ENCODE measurements around the gene ASPRV1. TPM values are rescaled to one million over a fixed set of nuclear protein-coding genes. Genes with fewer than 3 reads are reported as not detected.

The ASPRV1 gene
- total RNA-seq, 2 donors from 2014 or later = 0.84 to 0.91 TPM

DNA sequence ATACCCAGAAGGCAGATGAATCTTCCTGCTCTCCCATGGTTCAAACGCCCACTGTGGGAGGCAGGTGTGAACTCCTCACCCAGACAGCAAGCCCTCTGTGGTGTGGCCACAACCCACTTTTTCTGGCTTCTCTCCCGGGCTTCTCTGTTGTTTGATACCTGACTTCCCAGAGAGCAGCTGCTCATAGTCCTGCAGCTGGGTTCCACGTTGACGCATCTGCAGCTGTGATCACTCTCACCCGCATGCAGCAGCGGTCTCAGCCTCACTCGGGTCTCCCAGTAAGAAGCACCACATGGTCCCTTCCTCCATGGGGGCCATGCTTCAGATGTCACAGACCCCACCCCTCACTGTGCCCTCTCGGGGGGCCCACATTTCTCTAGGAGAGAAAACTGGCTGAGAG, 3.5 kb downstream of the ASPRV1 start:
- TF ChIP-seq, protein P1, sequence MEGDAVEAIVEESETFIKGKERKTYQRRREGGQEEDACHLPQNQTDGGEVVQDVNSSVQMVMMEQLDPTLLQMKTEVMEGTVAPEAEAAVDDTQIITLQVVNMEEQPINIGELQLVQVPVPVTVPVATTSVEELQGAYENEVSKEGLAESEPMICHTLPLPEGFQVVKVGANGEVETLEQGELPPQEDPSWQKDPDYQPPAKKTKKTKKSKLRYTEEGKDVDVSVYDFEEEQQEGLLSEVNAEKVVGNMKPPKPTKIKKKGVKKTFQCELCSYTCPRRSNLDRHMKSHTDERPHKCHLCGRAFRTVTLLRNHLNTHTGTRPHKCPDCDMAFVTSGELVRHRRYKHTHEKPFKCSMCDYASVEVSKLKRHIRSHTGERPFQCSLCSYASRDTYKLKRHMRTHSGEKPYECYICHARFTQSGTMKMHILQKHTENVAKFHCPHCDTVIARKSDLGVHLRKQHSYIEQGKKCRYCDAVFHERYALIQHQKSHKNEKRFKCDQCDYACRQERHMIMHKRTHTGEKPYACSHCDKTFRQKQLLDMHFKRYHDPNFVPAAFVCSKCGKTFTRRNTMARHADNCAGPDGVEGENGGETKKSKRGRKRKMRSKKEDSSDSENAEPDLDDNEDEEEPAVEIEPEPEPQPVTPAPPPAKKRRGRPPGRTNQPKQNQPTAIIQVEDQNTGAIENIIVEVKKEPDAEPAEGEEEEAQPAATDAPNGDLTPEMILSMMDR (conservative IDR thresholded peaks at IDR 0.05) = no peak

DNA sequence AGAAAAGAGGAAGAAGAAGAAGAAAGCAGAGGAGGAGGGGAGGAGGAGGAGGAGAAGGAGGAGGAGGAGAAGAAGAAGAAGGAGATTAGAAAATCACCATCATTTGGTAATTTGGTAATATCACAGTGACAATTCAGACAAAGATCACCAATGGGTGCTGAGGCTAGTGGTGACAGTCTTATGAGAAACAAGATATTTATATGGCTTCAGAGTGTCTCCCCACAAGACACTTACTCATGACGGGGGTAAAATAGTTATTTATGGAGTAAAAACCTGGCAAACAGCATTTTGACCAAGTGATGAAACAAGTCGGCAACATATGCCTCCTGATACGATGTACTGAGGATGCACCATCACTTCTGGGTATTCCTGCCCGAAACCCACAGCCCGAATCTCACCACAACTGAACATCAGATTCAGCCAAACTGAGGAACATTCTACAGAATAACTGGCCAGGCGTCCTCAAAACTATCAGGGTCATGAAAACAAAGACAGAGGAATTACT, 4.9 kb downstream of the ASPRV1 start:
- peaks cover 29% of the 10 kb centered on the region for H3K27me3 Mint-ChIP-seq (ENCODE audit: insufficient read depth)
- 86 to 97% methylated on average over 5 to 6 of the region's 6 CpGs for WGBS, 2 experiments (ENCODE audit: insufficient coverage in 1 of 2, insufficient read length in 1 of 2)
- H3K4me3 Mint-ChIP-seq = no peak overlapping the region
- no peak overlapping the region for H3K27ac Mint-ChIP-seq
- Histone ChIP-seq H3K9me3 (ENCODE audit: control insufficient read depth, low read length) (no peaks in the 10 kb centered on the region), H3K27me3 (ENCODE audit: control insufficient read depth, insufficient read depth, low read length, poor library complexity, severe bottlenecking) (peaks cover 23% of the 10 kb centered on the region), H3K4me3 (ENCODE audit: low read length) (no peak overlapping the region), H3K9ac (ENCODE audit: extremely low read depth, low read length, poor library complexity, severe bottlenecking) (no peak overlapping the region), H3K27ac (ENCODE audit: low read depth, low read length) (no peak overlapping the region), H3K36me3 (ENCODE audit: control insufficient read depth, insufficient read depth, low read length) (no peaks in the 10 kb centered on the region), H3K4me1 (ENCODE audit: control insufficient read depth, insufficient read depth, low read length) (no peaks in the 10 kb centered on the region)
- H3K36me3 Mint-ChIP-seq (ENCODE audit: low read depth) = no peaks in the 10 kb centered on the region
- TF ChIP-seq, protein P1 (conservative IDR thresholded peaks at IDR 0.05) = no peak
- no peak for DNase-seq
- no peaks in the 10 kb centered on the region for H3K9me3 Mint-ChIP-seq
- H3K4me1 Mint-ChIP-seq = no peaks in the 10 kb centered on the region

More for the DNA sequence above, 3.5 kb downstream of the ASPRV1 start:
- H3K9me3 Mint-ChIP-seq = no peaks in the 10 kb centered on the region
- no peak overlapping the region for H3K4me3 Mint-ChIP-seq
- no peak overlapping the region for H3K27ac Mint-ChIP-seq
- WGBS, 2 experiments (ENCODE audit: insufficient coverage in 1 of 2, insufficient read length in 1 of 2) = 87 to 88% methylated on average over 7 to 8 of the region's 8 CpGs
- no peak overlapping the region for H3K4me3 ChIP-seq (ENCODE audit: low read length)
- H3K36me3 Mint-ChIP-seq (ENCODE audit: low read depth) = no peaks in the 10 kb centered on the region
- no peaks in the 10 kb centered on the region for H3K4me1 ChIP-seq (ENCODE audit: control insufficient read depth, insufficient read depth, low read length)
- peaks cover 29% of the 10 kb centered on the region for H3K27me3 Mint-ChIP-seq (ENCODE audit: insufficient read depth)
- no peak for DNase-seq
- H3K4me1 Mint-ChIP-seq = no peaks in the 10 kb centered on the region
- H3K9me3 ChIP-seq (ENCODE audit: control insufficient read depth, low read length) = no peaks in the 10 kb centered on the region
- H3K9ac ChIP-seq (ENCODE audit: extremely low read depth, low read length, poor library complexity, severe bottlenecking) = no peak overlapping the region
- no peaks in the 10 kb centered on the region for H3K36me3 ChIP-seq (ENCODE audit: control insufficient read depth, insufficient read depth, low read length)
- peaks cover 23% of the 10 kb centered on the region for H3K27me3 ChIP-seq (ENCODE audit: control insufficient read depth, insufficient read depth, low read length, poor library complexity, severe bottlenecking)
- no peak overlapping the region for H3K27ac ChIP-seq (ENCODE audit: low read depth, low read length)

DNA sequence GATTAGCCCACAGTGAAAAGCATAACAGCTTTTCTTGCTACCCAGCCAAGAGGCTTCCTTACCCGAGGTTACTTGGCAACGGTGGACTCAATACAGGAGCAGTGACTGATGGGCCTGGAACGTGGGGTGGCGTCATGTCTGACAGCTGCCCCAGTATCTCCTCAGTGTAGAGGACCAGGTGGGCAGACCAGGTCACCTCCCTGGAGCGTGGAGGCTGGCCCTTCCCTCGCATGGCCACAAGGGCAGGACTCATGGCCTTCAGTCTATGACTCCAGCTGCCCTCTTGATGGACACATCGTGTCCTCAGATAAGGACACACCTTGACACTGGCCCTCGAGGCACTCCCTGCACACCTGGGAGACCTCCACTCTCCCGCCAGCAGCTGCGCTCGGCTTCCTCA, 6.4 kb downstream of the ASPRV1 start:
- Histone ChIP-seq H3K27me3 (ENCODE audit: control insufficient read depth, insufficient read depth, low read length, poor library complexity, severe bottlenecking) (peaks cover 23% of the 10 kb centered on the region), H3K9me3 (ENCODE audit: control insufficient read depth, low read length) (no peaks in the 10 kb centered on the region), H3K9ac (ENCODE audit: extremely low read depth, low read length, poor library complexity, severe bottlenecking) (no peak overlapping the region), H3K4me1 (ENCODE audit: control insufficient read depth, insufficient read depth, low read length) (no peaks in the 10 kb centered on the region), H3K4me3 (ENCODE audit: low read length) (no peak overlapping the region), H3K27ac (ENCODE audit: low read depth, low read length) (no peak overlapping the region), H3K36me3 (ENCODE audit: control insufficient read depth, insufficient read depth, low read length) (no peaks in the 10 kb centered on the region)
- TF ChIP-seq, protein P1 (conservative IDR thresholded peaks at IDR 0.05) = no peak
- H3K36me3 Mint-ChIP-seq (ENCODE audit: low read depth) = no peaks in the 10 kb centered on the region
- DNase-seq = no peak
- peaks cover 29% of the 10 kb centered on the region for H3K27me3 Mint-ChIP-seq (ENCODE audit: insufficient read depth)
- no peaks in the 10 kb centered on the region for H3K4me1 Mint-ChIP-seq
- H3K9me3 Mint-ChIP-seq = no peaks in the 10 kb centered on the region
- no peak overlapping the region for H3K27ac Mint-ChIP-seq
- WGBS, 2 experiments (ENCODE audit: insufficient coverage in 1 of 2, insufficient read length in 1 of 2) = 90 to 92% methylated on average over 10 to 11 of the region's 11 CpGs
- no peak overlapping the region for H3K4me3 Mint-ChIP-seq

Measured in endodermal cell (in vitro differentiated cells).